HG02610 (cell line): ENCODE results near the gene ZMIZ1.

ENCODE experiments used
- ATAC-seq: cut with Tn5 transposase; IDR thresholded peaks from one replicate; pipeline ENCODE4 v1.9.1; 2021; ENCODE audit warnings: mild to moderate bottlenecking, moderate library complexity; ENCODE audit not compliant: unreplicated experiment

ZMIZ1 gene

DNA sequence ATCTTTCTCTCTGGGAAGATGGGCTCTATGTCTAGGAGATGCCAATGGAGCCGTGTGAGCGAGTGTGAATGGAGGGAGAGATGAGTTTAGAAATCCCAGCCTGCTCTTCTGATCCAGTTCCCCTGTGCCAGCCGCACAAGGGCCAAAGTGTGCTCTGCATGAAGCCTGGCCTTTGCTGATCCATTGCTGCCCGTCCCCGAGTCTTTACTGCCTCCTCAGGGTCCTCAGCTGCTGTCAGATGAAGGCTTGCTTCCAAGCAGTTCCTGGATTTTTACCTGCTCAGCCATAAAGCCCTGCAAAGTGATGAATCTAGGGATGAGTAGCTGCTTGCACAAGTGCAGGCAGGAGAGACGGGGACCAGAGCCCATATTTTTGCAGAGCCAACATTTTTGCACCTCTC is 115.9 kb downstream of the ZMIZ1 start:
- ATAC-seq: no peak

DNA sequence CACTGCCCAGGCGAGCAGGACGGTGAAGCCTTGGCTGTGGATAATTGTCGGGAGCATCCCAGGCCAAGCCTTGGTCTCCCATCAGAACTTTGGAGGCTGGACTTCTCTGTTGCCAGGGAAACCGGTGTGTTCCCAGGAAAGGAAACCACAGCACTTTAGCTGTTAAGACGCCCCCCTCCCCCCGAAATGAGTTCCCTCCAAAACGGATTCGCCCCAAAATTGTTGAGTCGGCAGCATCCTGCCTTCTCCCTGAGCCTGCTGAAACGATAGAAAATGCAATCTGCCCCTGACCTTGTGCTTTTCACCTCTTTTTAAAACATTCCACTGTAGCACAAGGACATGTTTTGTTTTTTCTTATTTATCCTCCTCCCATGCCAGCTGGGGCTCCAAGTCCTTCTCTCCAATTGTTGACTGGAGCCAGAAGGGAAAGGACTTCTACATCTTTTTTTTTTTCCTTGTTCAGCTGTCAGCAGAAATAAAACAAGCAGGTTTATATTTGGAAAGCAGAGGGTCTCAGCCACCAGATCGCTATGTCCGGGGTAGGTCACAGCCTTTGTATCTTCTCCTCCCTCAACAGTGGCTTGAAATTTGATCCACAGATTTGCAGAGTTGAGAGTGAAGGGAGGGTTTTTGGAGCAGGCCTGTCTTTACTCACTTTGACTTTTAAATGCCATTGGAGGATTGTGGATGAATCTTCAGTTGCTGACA is 116.5 kb downstream of the ZMIZ1 start:
- no peak for ATAC-seq

DNA sequence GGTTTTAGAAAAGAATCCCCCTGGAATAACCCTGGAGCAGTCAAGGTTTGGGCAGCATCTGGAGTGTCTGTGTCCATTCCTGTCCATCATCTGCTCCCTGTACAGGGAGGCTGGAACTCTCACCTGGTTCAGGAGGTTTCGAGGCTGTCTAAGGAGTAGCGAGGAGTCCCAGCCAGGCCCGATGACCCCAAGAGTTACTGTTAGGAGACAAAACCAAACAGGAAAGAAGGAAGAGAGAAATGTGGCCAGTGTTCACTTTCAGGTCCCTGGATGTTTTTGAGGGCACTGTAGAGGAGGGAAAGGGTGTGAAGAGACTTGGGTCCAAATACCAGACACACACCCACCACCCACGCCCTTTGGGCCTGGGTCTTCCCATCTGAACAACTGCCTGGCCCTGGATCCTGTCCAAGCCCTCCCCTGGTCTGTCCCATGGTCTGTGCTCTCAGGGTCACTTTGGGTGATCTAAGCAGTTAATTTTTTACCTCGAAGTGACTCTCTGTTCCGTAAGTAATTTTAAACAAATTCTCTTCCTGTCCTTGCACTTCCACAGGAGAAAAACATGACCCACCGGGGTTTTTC is 117.1 kb downstream of the ZMIZ1 start:
- ATAC-seq: no peak

- no peak for ATAC-seq
Measured at GRCh38 chr10:79186486-79187120, 117.8 kb downstream of the ZMIZ1 start.

- no peak for ATAC-seq
Measured at GRCh38 chr10:79187121-79187940, 118.6 kb downstream of the ZMIZ1 start.

DNA sequence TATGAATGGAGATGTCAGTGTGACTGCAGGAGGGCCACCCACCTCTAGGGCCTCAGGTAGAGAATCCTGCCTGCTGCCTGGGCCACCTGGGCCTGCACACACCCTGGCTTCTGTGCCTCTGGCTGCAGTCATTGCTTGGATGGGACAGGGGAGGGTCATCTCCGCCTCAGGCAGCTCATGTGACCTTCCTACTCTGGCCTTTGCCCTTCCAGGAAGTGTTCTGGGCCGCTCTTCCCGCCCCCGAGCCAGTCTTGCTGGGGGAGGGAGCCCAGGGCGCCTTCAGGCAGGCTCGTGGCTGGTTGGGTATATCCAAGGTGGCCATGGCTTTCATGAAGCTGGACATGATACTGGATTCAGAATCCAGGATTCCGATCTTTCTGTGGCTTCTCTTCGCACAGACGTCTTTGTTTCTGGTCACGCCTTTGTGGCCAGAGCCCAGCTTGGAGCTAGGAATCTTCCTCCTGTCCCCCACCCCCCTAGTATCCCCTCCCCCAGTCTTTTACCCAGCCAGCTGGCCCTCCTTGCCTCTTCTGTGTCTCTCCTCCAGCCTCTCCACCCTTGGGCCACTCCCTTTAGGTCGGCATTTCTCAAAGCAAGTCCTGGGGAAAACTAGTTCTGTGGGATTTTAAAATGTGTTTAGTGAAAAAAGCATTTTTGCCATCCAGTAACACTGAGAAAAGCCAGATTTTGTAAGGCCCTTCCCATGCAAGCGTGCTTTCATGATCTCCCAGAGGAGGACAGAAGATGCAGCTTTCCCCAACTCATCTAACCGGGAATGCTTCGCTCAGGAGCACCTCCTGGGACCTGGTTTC is 119.6 kb downstream of the ZMIZ1 start:
- ATAC-seq: no peak

DNA sequence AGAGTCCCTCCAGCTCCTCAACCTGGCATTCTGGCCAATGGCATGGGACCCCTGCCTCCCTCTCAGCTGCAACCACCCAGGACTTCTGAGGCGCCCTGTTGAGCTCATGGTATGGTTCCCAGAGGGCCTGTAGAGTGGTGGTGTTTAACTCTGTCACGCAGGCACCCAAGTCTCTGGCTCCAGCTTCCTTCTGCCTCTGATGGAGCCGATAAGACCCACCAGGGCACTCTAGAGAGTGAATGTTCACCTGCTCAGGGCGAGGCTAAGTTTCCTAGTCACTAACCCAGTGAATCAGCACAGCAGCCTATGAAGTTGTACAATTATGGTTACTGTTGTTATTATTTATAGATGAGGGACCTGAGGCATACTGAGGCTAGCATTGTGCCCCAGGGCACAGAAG is 120.4 kb downstream of the ZMIZ1 start:
- no peak for ATAC-seq

DNA sequence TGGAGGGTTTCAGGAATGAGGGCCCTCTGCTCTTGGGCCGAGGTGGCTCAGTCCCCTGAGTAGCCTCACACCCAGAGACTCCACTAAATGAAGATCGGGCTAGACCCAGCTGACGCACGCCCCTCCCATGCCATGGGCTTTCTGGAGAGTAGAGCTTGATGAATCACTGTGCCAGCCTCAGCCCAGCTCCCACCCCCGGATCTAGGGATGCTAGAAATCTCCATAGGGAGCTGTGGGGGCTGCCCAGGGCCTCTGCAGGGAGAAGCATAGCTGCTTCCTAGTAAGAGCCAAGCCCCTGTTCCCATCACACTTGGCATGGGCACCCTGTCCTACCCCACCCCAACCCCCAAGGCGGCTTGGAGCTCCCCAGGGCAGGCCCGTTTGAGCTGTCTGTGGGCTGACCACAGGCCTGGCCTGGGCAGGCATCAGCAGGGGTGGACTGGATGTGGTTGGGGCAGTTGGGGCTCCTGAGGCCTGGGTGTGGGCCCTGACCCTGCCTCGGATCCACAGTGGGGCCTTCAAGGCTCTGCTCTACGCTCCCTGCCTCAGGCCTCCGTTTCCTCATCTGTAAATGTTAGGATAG is 121.2 kb downstream of the ZMIZ1 start:
- no peak for ATAC-seq

DNA sequence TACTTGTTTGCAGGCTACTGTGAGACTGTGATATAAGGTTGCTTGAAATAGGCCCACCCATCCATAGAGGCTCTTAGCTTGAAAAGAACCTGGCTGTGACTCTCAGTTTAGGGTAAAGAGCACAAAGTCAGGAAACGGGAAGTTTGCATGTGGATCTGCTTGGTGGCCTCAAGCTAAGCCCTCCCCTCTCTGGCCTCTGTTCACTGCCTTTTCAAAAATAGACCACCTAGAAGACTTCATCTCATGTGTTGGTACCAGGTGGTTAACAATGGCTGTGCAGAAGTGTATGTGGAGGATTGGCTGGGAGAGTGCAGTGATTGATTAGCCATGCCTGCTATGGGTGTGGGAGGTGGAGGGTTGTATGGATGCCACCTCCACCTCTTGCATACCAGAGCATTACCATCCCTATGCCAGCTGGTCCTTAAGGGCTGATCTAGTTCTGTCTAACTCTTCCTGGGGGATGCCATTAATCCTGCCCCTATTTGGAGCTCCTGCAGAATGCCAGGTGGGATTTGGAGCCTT is 122.0 kb downstream of the ZMIZ1 start:
- no peak for ATAC-seq

DNA sequence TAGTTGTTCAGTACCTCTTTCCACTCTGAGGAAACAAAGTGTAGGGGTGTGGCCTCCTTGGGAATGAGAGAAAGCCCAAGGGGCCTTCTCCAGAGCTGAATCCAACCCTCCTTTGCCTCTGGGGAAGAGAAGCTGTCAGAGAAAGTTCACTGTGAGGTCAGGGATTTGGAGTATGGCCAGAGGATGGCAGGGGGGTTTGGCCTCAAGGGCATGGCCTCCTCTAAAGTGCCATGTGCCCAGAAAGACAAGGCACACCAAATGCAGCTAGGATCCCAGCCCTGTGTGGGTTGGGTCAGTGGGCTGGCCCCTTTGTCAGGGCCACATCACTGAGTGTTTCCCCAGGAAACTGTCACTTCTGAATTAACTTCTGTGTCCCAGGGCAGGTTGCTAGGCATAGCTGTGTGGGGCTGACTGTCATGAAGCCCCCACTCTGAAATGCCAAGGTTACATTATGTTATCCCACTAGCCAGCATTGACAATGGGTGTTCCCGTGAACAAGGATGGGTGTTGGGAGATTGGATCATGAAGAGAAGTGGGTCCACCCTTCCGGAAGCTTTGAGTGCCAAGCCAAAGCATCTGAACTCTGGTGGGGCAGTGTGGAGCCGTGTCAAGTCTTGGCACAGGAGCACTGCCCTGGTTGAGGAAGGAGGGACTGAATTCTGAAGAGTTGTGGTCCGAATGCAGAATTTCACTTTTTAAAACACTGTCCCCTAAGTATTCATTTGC is 123.3 kb downstream of the ZMIZ1 start:
- no peak for ATAC-seq

DNA sequence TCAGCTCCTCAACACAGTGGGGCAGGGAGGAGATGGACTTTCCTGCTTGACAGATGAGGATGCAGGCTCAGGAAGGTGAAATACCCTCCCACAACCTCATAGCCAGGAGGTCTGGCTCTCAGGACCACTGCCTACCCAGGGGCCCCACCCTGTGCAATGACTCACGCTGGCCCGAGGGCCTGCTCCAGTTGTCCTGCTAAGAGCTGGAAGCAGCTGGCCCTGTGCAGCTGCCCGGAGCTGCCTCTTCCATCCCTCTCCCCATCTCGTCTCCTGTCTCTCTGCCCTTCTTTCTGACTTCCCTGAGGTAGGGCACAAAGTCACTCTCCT is 123.9 kb downstream of the ZMIZ1 start:
- ATAC-seq: no peak

- no peak for ATAC-seq
Measured at GRCh38 chr10:79193694-79194382, 125.1 kb downstream of the ZMIZ1 start.

- ATAC-seq: peak; percentile 82
Measured at GRCh38 chr10:79195091-79195923, 126.5 kb downstream of the ZMIZ1 start.

- ATAC-seq: no peak
Measured at GRCh38 chr10:79196470-79197461, 128.0 kb downstream of the ZMIZ1 start.

- ATAC-seq: no peak
Measured at GRCh38 chr10:79197558-79197957, 128.8 kb downstream of the ZMIZ1 start.

DNA sequence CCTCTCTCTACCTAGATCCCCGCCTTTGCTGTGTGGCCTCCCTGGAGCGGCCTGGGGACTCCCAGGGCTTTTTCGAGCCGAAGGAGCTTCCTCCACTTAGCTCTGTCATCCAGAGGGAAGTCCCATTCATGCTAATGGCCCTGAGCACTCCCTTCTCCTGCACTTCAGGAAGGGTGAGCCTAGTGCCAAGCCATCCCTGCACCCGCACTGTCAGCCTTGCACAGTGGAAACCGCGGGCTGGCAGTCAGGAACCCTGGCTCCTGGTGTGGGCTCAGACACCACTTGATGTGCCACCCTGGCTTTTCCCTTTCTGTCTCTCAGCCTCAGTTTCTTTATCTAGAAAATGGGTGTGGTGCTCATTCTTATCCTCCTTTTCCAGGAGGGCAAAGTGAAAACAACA is 131.6 kb downstream of the ZMIZ1 start:
- ATAC-seq: no peak

GRCh38 chr10:79201706-79202105 is 132.9 kb downstream of the ZMIZ1 start:
- ATAC-seq: no peak
